HG03095 (cell line): ENCODE measurements around the gene ADSS1.

ENCODE experiments used
- ATAC-seq: cut with Tn5 transposase; IDR thresholded peaks from one replicate; pipeline ENCODE4 v1.9.1; 2021; ENCODE audit warnings: moderate library complexity; ENCODE audit not compliant: unreplicated experiment

The ADSS1 gene

DNA sequence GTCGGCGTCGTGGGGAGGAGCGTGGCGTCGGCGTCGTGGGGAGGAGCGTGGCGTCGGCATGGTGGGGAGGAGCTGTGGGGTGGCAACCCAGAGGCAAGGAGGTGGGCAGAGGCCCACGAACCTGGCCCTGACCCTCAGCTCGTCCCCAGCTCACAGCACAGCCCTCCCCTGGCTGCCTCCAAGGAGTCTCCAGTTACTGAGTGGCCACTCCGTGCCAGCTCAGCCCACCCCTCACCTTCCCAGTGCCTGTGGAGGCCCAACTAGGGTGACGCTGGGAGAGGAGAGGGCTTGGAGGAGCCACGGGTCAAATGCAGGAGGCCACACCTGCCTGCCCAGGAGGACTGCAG, 5.8 kb downstream of the ADSS1 start:
- ATAC-seq = no peak

DNA sequence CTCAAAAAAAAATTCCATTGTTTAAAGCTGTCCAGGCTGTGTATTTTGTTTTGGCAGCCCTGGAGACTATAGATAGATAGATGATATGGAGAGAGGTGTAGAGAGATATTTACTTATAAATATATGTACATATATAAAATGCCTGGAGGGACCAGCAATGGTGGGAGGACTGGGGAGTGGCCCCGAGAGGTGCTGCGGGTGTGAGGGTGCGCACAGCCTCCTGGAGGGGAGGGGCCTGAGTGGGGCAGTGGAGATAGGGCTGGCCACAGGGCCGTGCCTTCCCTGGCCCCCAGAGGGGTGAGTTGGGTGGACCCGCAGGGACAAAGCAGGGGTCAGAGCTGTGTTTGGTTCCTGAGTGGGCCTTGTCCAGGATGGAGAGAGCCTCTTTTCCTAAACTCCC, 6.5 kb downstream of the ADSS1 start:
- no peak for ATAC-seq

DNA sequence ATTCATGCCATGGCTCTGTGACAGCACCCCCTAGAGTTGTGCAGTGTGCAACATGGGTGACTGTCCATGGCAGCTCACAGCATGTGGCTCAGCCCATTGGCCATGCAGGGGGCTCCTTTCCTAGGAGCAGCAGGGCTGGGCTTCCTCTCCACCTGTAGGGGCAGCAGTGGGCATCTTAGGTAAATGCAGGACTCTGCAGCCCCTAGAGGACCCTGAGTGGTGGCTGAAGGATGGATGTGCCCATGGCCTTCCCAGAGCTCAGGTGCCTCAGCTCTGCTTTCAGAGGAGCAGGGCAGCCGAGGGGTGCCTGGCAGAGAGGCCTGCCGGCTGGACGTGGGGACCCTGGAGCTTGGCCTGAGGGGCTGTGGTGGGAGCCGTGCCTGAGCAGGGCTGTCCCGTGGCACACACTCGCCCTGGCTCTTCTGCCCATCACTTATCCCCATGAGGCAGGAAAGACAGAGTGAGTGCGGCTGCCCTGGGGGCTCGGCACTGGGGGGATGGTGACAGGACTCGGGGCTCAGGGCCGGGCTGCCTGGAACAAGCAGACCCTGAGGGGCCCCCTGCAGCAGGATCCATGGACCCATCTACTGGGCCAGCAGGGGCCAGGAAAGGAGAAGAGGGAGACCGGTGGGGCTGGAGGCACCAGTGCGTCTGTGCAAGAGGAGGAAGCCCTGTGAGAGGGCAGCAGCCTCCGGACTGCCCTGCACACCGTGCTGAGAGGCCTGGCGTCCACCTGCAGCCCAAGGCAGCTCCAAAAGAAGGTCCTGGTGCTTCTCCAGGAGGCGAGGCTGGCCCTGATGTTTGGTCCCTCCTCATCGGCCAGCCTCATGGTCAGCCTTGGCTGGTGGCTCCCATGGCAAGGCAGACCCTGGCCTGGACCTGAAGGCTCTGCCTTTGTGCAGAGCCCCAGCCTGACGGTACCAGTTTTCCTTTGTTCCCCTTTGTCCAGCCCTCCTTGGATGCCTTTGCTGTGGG, 7.6 kb downstream of the ADSS1 start:
- ATAC-seq = no peak

DNA sequence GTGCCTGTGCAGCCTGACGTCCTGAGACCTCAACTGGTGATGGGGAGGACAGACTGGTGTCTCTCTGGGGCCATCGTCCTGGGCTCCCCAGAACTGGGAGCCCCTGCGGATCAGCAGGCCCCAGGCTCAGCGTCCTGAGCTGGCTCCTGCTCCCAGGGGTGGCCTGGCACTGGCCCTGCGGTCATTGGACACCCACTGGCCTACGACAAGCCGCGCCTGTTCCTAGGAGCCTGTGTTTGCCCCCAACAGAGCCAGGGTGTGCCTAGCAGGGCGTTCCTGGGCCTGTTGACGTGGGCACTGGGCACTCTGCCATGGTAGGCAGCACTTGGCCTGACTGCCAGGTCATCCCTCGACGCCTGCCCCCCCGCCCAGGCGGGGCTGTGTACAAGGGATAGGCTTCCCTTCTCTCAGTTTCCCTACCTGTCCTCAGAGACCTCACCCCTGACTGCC, 8.4 kb downstream of the ADSS1 start:
- ATAC-seq = no peak

DNA sequence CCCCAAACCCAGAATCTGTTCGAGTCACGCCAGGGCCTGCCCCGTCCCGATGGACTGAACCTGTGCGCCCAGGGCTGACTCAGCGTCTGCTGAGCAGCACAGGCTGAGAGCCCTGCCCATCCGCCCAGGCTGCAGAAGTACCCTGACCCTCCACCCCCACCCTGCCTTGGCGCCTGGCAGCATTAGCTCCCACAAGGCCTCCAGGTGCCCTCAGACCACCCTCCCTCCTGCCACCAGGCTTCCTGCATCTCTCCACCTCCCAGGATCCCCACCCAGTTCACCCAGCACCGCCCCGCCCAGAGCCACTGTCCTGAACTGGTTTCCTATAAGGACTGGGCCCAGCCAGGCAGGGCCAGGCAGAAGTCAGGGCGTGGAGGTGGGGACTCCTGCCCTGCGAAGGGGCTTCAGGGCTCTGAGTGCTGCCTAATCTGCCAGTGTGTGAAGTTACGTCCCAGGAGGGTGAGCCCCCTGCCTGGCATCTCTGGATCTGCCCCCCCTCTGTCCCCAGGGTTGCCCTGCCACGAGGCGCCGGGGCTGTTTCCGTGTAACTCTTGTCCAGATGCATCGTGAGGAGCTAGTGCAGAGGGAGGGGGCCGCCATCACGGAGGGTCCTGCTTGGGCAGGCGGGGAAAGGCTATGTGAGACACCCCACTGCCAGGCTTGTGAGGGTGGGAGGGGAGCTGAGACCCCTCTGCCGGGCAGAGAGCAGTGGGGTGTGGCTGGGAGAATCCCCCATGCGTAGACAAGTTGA, 9.1 kb downstream of the ADSS1 start:
- no peak for ATAC-seq

DNA sequence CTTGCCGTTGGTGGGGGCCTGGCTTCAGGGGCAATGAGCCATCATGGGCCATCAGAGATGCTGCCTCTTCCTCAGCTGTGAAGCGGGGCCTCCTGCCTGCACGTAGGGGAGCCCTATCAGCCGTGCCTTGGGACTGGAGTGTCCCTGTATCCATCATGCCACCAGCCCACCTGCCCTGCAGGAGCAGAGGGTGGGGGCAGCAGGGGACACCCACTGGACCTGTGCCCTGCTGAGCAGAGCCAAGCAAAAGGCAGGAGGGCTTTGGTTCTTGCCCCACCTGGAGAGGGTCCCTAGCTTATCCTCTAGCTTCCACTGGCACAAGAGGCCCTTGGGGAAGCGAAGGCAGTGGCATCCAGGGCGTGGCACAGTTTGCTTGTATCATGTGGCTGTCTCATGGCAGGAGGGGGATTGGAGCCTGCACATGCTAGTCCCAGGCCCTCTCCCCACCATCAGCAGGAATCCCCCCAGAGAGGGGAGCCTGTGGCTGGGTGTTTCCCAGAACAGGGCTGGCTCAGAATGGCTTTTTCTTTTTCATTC, 10.1 kb downstream of the ADSS1 start:
- no peak for ATAC-seq

DNA sequence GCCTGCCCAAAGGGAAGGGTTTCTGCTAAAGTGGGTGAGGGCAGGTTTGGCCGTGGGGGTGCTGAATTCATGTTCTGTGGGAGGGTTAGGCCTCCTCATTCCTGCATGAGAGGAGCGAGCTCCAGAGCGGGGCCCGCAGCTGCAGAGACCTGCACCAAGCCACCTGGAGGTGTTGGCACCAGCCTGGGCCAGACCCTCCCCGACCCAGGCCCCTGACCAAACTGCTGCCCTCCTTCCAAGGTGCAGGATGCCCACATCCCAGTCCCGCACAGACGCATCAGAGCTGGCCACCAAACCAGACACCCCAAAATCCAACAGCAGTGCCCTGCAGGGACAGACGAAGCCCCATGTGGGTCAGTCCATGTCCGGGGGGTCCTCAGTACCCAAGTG, 10.6 kb downstream of the ADSS1 start:
- ATAC-seq = no peak

DNA sequence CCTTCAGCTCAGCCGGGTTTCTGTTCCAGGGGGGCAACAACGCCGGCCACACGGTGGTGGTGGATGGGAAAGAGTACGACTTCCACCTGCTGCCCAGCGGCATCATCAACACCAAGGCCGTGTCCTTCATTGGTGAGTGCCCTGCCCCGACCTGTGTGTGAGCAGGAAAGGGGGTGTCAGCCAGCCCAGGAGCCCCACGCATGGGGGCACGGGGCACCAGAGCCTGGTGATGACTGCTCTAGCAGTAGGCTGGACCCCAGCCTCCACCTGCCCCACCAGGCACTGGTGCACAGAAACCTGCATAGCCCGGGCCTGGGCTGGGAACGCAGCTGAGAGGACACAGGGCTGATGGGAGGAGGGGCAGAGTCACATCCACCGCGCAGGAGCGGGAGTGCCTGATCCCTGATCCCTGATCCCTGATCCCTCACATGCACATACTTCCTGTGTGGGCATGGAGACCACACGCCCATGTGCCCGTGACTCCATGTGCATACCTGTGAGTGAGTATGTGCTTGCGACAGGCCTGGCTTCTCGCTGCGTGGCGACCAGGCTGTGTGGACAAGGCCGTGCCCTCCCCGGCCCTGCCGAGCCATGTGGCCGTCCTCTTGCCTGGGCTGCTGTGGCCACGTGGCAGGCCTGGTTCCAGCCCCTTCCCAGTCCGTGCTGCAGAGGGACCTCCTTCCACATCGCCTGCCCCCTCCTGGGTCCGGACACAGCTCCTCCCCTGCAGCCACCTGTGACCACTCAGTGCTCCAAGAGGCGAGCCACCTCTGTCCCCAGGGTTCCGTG, 11.2 kb downstream of the ADSS1 start:
- ATAC-seq = no peak

DNA sequence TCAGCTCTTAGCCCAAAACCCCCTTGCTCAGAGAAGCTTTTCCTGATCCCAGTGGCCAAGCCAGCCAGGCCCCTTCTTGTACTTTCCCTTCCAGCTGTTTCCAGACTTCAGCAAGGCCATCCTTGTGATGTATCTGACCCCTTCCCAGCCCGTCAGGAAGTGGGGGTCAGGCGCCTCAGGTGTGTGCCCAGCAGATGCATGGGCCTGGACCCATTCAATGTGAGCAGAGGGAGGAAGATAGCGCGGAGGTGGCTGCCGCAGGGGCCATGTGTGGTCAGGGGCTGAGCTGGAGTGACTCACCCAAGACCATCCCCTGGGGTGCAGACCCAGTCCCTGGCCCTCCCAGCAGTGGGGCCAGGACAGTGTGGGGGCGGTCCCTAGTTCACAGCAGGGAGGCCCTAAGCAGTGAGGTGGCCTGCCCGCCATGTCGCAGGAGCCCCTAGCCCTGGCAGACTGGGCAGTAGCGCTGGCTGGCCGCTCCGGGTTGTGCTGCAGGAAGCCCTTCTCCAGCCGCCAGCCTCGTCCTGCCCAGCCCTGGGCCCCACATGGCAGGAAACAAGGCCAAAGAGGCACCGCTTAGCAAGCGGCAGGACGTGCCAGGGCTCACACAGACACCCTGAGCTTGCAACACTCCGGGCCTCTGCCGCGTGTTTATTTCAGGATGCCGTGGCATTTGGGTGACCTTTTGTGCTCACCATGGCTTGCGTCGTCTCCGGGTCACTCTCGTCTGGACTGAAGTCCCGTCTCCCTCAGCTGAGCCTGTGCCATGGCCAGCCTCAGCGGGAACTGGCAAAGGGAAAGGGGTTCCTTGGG, 12.0 kb downstream of the ADSS1 start:
- no peak for ATAC-seq

DNA sequence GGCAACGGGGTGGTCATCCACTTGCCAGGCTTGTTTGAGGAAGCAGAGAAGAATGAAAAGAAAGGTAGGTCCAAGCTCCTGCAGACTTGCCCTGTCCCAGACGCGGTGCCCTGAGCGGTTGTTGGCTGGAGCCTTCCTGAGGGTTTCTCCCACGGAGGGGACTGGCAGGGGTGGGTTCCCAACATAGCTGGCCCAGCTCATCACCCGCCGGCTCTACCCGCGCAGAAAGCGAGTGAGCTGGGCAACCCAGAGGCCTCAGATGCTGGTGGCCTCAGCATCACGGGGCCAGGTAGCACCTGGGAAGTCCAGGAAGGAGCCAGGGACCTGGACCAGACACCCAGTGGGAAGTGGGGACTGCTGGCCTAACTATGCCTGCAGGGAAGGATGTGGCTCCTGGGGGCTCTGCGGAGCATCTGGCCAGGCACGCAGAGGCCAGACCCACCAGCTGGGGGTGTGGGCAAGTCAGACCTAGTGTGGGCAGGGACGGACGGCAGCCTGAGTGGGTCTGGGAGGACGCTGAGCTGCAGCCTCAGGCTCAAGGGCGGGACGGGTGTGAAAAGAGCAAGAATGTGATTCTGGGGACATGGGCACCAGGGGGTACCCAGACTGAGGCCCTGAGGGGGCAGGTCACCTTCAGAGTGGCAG, 14.5 kb downstream of the ADSS1 start:
- no peak for ATAC-seq

DNA sequence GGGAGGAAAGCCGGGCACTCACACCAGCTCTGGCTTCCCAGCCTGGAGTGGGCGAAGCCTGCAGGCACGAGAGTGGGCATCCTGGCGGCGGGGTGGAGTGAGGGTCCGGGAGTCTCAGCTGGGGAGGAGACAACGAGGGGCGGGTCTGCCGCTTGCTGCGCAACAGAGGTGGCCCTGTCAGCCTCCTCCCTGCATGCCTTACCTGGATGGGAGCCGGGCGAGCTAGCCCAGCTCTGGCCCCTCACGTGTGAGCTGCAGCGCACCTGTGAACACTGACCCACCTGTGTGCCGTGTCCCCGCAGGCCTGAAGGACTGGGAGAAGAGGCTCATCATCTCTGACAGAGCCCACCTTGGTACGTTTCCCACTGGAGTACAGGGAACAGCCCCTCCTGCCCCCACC, 15.0 kb downstream of the ADSS1 start:
- ATAC-seq = no peak

DNA sequence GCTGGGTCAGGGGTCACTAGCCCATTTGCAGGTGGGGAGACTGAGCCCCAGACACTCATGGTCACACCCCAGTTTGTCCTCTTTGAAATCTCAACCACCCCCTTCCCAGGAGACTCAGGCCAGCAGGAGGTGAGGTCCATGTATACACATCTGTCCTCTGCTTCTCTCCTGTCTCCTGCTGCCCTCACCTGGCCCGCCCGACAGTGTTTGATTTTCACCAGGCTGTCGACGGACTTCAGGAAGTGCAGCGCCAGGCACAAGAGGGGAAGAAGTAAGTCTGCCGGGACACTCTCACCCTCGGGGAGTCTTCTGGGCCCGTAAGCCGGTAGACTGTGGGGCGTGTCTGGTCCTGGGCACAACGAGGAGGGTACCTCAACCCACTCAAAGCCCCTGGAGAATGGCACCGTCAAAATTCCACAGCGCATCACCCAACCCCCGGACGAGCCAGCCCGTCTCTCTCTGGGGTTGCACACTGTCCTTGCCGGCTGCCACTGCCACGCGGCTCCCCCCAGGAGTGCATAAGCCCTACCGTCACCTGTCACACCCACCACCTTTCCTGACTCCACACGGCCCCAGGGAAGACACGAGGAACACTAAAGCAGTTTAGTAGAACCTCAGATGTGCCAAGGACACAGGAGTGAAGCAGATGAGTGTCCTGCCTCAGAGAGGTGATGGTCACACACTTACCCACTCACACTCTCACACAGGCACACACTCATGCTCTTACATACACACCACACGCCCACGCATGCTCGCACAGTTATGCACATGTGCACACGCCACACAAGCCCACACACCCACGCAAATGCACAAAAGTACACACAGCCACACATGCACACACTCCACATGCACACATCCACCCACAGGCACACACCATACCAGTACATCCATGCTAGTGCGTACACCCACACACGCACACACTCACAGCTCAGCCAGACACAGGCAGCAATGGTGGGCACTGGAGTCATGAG, 15.8 kb downstream of the ADSS1 start:
- no peak for ATAC-seq

DNA sequence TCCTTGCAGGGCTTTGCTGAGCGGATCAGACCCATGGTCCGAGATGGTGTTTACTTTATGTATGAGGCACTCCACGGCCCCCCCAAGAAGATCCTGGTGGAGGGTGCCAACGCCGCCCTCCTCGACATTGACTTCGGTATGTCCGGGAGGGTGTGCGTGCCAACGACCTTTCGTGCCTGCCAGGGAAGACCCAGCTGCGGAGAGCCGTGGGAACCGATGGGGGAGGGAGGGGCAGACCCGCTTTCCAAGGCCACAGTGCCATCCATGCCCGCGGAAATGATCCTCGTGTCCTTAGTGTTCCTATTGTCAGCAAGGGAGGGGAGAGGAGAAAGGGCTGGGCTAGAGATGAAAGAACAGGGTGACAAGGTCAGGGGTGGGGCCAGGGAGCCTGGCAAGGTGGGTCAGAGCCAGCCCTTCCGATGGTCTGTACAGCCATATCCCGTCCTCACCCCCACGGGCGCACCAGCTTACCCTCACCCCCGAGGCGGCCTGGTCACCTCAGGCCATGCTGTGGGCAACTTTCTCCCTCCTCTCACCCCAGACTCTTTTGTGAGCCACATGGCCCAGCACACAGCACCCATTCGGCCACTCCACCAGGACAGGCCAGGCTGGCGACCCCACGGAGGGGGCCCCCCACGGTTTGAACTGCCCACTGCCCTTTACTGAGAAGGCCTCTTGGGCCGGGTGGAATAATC, 17.2 kb downstream of the ADSS1 start:
- no peak for ATAC-seq

DNA sequence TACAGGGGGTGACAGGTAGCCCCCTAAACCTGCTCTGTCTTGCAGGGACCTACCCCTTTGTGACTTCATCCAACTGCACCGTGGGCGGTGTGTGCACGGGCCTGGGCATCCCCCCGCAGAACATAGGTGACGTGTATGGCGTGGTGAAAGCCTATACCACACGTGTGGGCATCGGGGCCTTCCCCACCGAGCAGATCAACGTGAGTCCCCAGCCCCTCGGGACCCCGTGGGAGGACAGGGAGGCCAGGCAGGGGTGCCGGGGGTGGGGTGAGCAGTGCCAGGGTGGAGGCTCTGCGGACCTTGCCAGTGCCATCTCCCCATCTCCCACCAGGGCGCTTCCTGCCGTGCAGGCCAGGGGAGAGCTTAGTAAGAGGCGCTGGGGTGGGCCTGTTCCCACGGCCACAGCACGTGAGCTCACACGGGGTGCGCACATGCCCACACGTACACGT, 17.8 kb downstream of the ADSS1 start:
- no peak for ATAC-seq

DNA sequence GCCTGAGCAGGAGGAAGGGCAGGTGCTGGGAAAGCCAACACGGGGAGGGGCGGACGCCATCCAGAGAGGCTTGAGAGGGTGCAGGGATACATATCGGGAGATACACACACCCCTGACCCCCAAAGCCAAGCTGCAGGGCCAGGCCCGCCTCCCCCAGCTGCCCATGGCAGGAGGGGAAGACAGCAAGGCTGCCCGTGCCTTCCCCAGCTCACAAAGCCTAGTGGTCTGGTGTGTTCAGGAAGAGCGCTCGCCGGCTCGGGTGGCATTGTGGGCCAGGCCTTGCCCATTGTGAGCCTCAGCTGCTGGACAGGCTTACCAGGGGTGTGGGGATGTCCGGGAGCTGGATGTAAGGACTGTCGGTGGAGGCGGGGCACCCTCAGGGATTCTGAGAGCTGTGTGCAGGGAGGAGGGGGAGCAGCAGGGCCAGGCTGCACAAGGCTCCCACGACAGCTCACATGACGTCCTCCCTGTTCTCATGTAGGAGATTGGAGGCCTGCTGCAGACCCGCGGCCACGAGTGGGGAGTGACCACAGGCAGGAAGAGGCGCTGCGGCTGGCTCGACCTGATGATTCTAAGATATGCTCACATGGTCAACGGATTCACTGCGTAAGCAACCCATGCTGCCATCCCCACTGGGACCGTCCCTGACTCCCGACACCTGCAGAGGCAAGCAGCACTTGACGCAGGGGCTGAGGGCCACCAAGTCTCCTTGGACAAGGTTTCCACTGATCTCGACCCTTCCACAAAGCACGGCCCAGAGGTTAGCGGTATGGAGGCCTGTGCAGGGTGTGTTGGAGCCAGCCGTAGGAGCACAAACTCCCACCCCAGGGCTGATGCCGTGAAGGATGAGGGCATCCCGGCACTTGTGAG, 18.8 kb downstream of the ADSS1 start:
- no peak for ATAC-seq

DNA sequence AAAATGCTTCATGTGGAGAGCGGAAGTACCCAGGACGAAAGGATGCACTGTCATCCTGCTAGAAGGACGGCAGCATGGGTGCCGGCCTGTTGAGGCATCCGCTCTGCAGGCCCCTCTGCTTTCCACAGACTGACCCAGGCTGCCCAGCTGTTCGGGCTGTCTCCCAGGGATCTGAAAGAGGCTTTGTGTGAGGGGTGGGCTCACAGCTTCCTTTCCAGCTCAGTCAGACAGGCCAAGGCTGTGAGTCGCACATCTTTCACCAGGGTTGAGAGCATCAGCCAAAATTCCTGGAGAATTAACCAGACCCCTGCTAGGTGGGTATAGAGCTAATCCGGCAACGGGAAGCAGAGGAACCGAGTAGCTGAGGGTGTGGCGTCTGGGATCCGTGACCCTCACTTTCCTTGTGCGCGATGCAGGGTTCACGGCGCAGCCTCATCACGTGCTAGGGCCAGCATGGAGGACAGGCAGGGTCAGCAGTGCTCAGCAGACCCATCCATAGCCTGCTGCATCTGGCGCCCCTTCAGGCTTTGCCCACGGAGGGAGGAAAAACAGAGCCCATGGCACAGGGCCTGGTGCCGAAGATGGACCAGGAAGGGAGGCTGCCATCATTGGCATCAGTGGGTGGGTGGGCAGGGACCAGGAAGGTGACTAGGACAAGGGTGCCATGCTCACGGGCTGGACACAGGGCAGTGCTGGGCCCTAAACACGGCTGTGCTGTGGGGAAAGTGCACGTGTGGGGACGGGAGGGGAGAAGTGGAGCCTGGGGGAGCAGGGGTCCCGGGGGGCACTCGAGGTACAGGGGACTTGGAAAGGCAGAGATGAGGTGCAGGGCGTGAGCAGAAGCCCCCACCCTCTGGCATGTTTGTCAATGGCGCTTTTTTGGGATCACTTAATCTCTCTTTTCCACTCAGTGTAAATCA, 19.7 kb downstream of the ADSS1 start:
- no peak for ATAC-seq
